ENCODE data around the gene LRP1.

Gene LRP1

DNA sequence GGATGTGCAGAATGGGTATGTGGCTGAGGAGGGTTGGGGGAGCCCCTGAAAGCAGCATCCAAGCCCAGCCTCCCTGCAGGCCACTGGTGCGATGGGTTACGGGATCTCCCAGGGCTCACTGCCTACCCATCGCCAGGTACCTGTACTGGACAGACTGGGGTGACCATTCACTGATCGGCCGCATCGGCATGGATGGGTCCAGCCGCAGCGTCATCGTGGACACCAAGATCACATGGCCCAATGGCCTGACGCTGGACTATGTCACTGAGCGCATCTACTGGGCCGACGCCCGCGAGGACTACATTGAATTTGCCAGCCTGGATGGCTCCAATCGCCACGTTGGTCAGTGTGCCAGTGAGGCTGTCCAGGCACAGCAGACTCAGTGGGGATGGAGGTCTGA, 70.0 kb downstream of the LRP1 start:
- no peak for DNase-seq

DNA sequence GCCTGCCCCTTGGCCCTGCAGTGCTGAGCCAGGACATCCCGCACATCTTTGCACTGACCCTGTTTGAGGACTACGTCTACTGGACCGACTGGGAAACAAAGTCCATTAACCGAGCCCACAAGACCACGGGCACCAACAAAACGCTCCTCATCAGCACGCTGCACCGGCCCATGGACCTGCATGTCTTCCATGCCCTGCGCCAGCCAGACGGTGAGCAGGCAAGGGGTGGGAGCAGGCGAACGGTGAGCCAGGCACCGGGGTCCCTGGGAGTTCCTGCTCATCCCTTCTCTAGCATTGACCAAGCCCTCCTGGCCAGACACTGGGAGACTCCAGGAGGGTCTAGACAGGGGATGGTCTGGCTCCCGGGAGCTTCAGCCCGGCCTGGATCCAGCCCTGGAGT, 70.9 kb downstream of the LRP1 start:
- no peak for DNase-seq

DNA sequence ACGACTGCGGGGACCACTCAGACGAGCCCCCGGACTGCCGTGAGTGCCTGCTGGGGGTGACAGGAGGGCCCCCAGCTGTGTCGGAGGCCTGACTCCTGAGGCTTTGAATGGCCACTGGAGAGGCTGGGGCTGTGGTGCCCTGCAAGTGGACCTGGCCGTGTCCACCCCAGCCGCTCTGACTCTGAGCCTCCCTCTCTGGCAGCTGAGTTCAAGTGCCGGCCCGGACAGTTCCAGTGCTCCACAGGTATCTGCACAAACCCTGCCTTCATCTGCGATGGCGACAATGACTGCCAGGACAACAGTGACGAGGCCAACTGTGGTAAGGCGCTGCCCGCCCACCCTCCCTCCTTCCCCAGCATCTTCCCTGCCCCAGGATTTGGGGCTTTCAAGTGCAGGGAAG, 72.2 kb downstream of the LRP1 start:
- DNase-seq: no peak

- DNase-seq: no peak
Measured at GRCh38 chr12:57201219-57201618, 72.9 kb downstream of the LRP1 start.

GRCh38 chr12:57201631-57202030, 73.3 kb downstream of the LRP1 start:
- DNase-seq: no peak

DNA sequence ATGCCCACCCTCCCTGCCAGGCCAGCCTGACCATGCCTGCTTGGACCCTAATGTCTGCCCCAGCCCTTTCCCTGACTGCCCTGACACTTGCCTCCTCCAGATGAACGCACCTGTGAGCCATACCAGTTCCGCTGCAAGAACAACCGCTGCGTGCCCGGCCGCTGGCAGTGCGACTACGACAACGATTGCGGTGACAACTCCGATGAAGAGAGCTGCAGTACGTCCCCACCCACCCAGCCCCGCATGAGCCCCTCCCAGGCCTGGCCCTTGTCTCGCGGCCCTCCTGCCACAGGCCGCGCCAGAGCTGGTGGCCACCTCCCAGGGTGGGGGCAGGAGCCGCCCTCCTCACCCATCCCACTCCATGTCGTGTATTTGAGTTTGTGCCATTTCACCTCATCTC, 74.0 kb downstream of the LRP1 start:
- no peak for DNase-seq

DNA sequence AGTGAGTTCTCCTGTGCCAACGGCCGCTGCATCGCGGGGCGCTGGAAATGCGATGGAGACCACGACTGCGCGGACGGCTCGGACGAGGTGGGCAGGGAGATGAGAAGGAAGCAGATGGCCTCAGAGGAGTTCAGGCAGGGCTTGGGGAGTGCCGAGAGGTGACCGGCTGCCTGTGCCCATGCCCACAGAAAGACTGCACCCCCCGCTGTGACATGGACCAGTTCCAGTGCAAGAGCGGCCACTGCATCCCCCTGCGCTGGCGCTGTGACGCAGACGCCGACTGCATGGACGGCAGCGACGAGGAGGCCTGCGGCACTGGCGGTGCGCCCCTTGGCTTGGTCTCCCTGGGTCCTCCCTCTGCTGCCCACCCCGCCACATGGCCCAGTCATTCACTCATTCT, 74.9 kb downstream of the LRP1 start:
- DNase-seq: no peak

GRCh38 chr12:57203791-57204190, 75.5 kb downstream of the LRP1 start:
- DNase-seq: no peak

GRCh38 chr12:57204454-57204853, 76.2 kb downstream of the LRP1 start:
- no peak for DNase-seq

GRCh38 chr12:57205186-57205585, 76.9 kb downstream of the LRP1 start:
- no peak for DNase-seq

- DNase-seq: no peak
Measured at GRCh38 chr12:57205931-57206330, 77.6 kb downstream of the LRP1 start.

DNA sequence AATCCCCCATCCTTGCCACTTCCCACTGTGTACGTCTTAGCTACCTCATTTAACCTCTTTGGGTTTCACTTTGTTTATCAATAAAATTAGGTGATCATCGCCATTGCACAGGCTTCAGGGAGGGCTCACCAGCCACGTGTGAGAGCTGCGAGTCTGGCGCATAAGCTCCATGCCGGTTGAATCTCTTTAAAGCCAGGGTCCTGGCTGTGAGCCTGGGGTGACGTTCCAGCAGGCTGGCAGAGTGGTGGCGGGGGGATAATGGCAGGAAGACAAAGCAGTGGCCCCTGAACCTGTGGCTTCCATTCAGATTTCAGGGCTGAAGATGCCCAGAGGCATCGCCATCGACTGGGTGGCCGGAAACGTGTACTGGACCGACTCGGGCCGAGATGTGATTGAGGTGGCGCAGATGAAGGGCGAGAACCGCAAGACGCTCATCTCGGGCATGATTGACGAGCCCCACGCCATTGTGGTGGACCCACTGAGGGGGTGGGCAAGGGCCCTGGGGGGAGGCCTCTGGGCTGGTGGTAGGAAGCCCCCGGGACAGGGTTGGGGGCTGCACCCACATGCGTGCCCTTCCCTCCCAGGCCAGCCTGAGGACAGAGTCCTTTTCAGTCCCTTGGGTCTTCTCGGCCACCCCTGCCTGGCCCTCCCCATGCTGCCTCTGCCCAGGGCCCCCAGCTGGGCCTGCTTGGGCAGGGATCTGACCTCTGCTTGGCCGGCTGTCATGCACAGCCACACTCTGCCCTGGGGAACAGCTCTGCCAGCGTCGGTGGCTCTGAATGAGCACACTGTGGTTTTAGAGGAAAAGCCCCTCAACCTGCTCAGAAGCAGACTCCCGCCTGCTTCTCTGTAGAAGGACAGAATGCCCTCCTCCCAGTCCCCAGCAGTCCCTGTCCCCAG, 79.7 kb downstream of the LRP1 start:
- no peak for DNase-seq

- DNase-seq: no peak
Measured at GRCh38 chr12:57208631-57209282, 80.5 kb downstream of the LRP1 start.

DNA sequence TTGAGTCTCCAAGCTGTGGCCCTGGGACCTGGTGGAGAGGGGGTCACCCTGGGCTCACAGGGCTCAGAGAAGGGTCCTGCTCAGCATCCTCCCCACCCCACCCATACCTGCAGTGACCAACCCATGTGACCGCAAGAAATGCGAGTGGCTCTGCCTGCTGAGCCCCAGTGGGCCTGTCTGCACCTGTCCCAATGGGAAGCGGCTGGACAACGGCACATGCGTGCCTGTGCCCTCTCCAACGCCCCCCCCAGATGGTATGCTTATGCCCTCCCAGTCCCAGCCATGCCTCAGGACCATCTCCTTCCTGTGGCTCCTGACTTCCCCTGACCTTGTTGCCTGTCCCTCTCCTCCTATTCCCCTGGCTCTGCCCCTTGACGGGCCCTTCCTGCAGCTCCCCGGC, 81.6 kb downstream of the LRP1 start:
- no peak for DNase-seq

- no peak for DNase-seq
Measured at GRCh38 chr12:57210461-57210860, 82.2 kb downstream of the LRP1 start.

DNA sequence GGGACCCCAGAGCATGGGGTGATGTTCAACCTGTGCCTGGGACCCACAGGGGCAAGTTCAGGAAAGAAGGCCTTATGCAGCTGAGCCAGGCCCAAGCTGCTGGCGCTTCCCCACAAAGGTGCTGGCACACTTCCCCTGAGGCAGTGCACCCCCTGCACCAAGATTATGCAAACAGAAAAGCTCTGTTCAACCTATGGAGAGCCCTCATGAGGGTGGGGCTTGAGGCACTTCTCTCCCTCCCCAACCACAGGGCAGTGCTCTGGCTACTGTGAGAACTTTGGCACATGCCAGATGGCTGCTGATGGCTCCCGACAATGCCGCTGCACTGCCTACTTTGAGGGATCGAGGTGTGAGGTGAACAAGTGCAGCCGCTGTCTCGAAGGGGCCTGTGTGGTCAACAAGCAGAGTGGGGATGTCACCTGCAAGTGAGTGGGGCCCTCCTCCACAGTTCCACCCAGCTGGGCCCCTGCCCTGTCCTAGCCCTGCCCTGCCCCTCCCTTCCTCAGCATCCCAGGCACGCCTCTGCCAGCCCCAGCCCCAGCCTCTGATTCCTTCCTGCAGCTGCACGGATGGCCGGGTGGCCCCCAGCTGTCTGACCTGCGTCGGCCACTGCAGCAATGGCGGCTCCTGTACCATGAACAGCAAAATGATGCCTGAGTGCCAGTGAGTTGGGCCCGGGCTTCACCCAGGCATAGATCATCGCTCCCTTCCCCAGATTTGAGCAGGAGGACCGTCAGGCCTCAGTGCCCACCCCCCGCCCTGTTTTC, 82.8 kb downstream of the LRP1 start:
- no peak for DNase-seq

DNA sequence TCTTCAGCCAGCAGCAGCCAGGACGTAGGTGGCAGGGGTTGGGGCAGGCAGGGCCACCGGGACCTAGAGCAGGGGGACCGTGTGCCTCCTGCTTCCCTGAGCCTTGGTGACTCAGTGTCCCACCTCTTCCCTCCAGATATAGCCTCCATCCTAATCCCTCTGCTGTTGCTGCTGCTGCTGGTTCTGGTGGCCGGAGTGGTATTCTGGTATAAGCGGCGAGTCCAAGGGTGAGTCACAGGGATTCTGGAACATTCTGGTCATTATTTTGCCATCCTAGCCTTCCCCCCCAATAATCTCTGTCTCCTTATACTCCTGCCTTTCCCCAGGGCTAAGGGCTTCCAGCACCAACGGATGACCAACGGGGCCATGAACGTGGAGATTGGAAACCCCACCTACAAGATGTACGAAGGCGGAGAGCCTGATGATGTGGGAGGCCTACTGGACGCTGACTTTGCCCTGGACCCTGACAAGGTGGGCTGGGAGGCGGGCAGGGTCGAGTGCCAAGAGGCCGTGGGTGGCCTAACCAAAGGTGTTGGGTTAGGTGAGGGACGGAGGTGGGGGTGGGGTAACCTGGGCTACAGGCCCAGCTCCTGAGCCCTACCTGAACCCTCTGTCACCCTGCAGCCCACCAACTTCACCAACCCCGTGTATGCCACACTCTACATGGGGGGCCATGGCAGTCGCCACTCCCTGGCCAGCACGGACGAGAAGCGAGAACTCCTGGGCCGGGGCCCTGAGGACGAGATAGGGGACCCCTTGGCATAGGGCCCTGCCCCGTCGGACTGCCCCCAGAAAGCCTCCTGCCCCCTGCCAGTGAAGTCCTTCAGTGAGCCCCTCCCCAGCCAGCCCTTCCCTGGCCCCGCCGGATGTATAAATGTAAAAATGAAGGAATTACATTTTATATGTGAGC, 83.8 kb downstream of the LRP1 start:
- DNase-seq: no peak

DNA sequence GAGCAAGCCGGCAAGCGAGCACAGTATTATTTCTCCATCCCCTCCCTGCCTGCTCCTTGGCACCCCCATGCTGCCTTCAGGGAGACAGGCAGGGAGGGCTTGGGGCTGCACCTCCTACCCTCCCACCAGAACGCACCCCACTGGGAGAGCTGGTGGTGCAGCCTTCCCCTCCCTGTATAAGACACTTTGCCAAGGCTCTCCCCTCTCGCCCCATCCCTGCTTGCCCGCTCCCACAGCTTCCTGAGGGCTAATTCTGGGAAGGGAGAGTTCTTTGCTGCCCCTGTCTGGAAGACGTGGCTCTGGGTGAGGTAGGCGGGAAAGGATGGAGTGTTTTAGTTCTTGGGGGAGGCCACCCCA, 84.4 kb downstream of the LRP1 start:
- DNase-seq: no peak

GRCh38 chr12:57213058-57213715, 84.9 kb downstream of the LRP1 start:
- peak; percentile 77 for DNase-seq

- DNase-seq: no peak
Measured at GRCh38 chr12:57213763-57214397, 85.6 kb downstream of the LRP1 start.

- DNase-seq: peak; percentile 71
Measured at GRCh38 chr12:57214398-57214781, 86.1 kb downstream of the LRP1 start.

GRCh38 chr12:57215065-57215464, 86.8 kb downstream of the LRP1 start:
- no peak for DNase-seq

All from NCI-H1436 (cell line).